Inflammatory macrophage (primary cell): ENCODE measurements around the gene CADM2.
"Not testable (repeated sequence)": the region's sequence is repeated elsewhere in the genome, so short reads cannot be mapped to it uniquely, and the experiment has no call there.

ENCODE experiments used
- DNase-seq, 2 donors: peaks; one replicate each; pipeline ENCODE4 v3.0.0-alpha.2; 2020 to 2022

The CADM2 gene

GRCh38 chr3:85081191-85081906 is 122.6 kb downstream of the CADM2 start:
- no peak for DNase-seq

- no peak for DNase-seq
Observed at GRCh38 chr3:85090495-85090894, 131.7 kb downstream of the CADM2 start.

DNA sequence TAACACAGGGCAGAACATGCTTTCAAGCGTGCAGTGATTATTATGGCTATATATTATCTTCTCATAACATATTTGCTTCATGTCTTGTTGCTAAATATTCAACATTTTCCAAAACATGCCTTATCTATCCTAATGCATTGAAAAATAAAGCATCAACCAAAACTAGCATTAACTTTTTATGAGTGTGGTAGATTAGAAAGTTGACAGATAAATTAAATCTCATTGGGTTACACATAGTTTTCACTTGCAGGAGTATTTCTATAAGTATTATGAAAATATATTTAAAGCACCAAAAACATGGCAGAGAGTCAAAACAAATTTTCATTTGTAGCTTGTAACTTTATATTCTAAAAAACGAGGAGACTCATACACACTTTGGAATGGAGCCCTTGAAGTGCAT is 141.5 kb downstream of the CADM2 start:
- no peak for DNase-seq

DNA sequence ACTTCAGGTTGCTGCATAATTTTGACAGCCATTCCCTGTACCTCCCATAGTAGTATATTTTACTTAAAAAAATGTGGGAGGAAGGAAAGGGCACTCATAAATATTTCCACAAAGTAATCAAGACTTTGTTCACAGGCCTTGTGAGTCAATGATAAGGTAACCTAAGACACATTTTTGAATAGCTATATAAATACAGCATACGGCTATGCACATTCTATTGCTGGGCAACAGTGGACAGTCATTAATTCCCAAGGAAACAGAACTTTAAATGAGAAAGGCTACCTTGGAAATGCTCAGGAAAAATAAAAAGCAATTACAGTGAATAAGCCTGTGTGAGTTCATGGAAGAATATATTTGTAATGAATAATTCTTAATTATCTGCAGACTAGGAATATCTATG is 144.0 kb downstream of the CADM2 start:
- no peak for DNase-seq

DNA sequence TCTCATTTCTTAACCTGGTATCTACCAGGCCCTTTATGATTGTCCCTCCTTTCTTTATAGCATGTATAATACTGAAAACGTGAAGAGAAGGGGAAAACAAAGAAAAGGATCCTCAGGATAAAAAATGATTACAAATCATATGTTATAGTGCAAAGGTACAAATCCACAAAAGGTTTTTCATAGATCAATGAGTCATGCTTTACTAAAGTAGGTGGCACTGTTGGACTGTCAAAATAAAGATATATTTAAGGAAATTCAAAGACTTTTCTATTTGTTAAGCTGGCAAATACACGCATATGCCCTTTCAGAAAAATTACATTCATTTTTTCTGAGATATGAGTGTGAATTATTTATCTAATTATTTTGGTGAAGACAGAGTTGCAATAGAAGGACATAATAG is 151.6 kb downstream of the CADM2 start:
- DNase-seq, result no peak

DNA sequence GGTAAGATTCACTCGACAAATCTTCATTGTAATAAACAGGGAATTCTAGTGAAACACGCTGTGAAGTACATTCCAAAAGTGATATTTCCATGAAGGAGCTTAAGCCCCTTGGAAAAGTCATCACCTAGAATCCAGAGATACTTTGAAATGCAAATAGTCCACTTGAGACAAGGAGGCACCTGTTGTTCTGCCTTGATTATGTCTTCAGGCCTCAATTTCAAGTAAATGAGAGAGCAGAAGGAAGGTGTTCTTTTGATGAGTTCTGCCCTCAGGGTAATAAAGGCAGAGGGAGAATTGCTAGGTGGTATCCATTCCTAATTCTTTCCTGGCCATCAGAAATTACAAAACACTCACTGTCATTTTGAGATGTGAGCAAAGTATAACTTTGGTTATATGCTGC is 162.1 kb downstream of the CADM2 start:
- no peak for DNase-seq

DNA sequence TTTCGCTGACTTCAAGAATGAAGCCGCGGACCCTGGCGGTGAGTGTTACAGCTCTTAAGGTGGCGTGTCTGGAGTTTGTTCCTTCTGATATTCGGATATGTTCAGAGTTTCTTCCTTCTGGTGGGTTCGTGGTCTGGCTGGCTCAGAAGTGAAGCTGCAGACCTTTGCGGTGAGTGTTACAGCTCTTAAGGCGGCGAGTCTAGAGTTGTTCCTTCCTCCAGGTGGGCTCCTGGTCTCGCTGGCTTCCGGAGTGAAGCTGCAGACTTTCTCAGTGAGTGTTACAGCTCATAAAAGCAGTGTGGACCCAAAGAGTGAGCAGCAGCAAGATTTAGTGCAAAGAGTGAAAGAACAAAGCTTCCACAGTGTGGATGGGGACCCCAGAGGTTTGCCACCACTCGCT is 174.1 kb downstream of the CADM2 start:
- not testable (repeated sequence) for DNase-seq

DNA sequence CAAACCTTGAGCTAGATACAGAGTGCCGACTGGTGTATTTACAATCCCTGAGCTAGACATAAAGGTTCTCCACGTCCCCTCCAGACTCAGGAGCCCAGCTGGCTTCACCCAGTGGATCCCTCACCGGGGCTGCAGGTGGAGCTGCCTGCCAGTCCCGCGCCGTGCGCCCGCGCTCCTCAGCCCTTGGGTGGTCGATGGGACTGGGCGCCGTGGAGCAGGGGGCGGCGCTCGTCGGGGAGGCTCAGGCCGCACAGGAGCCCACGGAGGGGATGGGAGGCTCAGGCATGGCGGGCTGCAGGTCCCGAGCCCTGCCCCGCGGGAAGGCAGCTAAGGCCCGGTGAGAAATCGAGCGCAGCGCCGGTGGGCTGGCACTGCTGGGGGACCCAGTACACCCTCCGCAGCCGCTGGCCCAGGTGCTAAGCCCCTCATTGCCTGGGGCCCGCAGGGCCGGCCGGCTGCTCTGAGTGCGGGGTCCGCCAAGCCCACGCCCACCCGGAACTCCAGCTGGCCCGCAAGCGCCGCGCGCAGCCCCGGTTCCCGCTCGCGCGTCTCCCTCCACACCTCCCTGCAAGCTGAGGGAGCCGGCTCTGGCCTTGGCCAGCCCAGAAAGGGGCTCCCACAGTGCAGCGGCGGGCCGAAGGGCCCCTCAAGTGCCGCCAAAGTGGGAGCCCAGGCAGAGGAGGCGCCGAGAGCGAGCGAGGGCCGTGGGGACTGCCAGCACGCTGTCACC is 175.1 kb downstream of the CADM2 start:
- DNase-seq, result not testable (repeated sequence)

GRCh38 chr3:85142626-85143025 is 183.8 kb downstream of the CADM2 start:
- no peak for DNase-seq

DNA sequence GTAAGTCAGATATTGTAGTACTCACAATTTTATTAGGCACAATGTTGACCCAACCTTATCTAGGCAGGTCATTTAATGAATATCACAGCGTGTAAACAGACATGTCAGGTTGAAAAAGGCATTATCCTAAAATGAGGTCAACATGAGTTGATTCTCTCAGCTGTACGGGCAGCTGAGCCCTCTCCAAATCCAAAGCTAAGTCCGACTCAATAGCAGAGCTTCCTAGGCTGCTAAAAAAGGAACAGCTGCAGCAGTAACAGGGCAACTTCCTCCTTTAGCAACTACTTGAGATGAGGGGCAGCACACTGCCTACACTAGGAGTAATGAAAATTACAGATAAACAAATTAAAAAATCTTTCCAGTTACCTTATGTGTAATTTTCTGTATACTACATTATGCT is 189.2 kb downstream of the CADM2 start:
- no peak for DNase-seq

DNA sequence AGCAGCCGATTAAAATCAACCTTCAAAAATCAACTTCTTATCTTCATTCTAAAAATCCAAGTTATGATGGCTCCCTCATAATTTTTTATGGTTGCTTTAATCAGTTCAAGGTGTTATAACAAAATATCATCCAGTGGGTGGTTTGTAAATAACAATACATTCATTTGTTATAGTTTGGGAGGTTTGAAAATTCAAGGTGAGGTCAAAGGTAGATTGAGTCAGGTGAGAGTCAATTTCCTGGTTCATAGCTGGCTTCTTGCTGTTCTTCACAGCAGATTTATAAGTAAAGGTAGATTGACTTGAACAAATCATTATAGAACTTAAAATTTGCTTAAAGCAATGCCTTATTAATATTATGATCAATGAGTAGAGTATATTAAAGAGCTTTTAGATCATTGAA is 192.8 kb downstream of the CADM2 start:
- no peak for DNase-seq

DNA sequence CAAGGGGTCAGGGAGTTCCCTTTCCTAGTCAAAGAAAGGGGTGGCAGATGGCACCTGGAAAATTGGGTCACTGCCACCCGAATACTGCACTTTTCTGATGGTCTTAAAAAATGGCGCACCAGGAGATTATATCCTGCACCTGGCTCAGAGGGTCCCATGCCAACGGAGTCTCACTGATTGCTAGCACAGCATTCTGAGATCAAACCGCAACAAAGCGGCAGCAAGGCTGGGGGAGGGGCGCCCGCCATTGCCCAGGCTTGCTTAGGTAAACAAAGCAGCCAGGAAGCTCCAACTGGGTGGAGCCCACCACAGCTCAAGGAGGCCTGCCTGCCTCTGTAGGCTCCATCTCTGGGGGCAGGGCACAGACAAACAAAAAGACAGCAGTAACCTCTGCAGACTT is 194.5 kb downstream of the CADM2 start:
- not testable (repeated sequence) for DNase-seq

GRCh38 chr3:85159376-85159775 is 200.6 kb downstream of the CADM2 start:
- DNase-seq, result no peak

DNA sequence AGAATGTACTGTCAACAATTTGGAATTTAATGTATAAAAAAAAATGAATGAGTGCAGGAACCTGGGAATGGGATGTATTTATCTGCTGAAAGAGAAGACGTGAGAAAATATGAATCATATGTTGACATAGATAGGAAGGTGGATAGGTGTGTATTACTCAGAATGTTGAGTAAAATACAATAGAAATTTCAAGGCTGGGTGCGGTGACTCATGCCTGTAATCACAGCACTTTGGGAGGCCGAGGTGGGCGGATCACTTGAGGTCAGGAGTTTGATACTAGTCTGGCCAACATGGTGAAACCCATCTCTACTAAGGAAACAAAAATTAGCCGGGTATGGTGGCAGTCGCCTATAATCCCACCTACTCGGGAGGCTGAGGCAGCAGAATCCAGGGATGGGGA is 202.8 kb downstream of the CADM2 start:
- no peak for DNase-seq

GRCh38 chr3:85162905-85163304 is 204.1 kb downstream of the CADM2 start:
- no peak for DNase-seq

GRCh38 chr3:85164436-85164835 is 205.6 kb downstream of the CADM2 start:
- no peak for DNase-seq

GRCh38 chr3:85167576-85167975 is 208.8 kb downstream of the CADM2 start:
- DNase-seq, result no peak

DNA sequence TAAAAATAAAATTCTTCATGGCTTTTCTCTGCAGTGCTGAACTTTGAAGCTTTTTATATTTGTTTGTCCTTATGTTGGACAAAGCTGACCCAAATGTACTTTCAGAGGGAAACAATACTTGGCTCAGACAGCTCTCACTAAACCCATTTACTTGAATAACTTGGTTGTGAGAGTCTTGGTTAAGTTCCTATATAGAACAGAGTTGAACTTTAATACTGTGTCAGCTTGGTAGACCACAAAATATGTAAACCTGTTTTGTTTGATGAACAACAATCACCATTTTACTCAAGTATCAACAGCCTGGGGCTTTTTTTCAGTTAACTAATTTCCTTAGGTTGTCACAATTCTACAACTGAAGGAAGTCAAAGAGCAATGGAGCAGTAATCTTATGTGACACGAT is 211.9 kb downstream of the CADM2 start:
- DNase-seq, result no peak

DNA sequence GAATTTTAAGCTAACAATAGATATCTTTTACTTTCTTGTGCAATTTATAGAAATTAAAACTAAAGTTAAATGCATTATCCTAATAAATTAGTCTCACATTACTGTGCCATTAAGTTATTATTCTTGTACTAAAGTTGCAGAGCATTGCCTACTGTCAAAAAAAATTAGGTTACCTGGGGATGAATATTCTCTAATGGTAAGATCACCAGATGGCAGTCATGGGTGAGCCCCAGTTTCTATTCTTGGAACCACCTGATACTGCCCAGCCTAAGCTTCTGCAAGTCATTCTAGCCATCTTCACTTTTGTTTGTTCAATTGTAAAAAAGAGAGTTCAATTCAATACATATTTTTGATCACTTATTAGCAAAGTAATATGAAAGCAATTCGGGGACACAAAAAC is 213.2 kb downstream of the CADM2 start:
- no peak for DNase-seq

DNA sequence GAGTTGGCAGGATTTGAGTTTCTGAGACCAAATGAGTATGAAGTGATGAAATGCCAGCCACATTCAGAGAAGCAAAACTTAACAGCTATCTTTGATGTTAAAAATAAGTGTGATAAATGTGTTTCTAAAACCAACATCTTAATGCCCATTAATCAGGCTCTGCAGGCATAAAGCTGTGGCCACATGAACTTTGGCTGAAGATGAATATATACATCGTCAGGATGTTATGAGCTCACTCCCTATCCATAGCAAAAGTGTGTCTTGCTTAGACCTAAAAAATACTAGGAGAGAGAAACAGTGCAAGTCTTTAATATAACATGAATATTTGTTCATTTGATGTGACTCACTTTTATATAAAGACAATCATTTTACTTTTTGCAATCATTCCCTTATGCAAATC is 218.0 kb downstream of the CADM2 start:
- DNase-seq, result no peak

GRCh38 chr3:85182975-85183752 is 224.4 kb downstream of the CADM2 start:
- no peak for DNase-seq

DNA sequence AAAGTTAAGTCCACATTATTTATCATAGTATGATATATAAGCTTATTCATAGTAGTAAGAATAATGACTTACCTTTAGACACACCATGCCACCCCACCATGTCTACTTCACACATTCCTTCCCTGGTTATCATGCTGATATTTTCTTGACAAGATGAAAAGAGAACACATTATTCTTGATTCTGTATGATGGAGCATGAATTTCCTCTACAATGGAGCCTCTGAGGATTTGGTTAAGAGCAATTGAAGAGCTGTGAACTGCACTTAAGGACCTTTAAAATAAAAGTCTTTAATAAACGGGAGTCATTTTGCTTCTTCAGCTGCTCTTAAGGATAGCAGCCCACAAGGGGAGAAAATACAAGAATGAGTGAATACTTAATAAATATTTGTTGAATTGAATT is 226.7 kb downstream of the CADM2 start:
- no peak for DNase-seq

GRCh38 chr3:85189731-85190130 is 230.9 kb downstream of the CADM2 start:
- DNase-seq, result no peak

DNA sequence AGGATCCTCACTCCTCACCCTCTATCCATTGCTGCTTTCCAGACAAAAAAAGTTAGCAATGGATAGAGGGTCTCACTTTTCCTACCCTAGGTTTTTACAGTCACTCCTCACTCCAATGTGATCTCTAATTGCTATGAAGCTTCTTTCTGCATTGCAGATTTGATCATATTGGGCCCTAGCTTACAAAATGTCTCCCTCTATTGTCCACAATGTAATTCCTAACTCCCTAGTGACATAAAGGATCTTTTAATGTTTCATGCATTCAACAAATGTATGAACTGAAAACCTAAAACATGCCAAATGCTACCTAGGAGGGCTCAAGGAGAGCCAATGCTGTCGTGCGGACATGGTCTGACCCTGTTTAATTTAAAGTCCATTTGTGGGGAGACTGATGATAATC is 234.8 kb downstream of the CADM2 start:
- DNase-seq, result no peak
